ENCODE results near the gene PDE7B. TPM values are rescaled to one million over a fixed set of nuclear protein-coding genes. Genes with fewer than 3 reads are reported as not detected.

Gene PDE7B
- total RNA-seq, 1 donor = 0.42 TPM

DNA sequence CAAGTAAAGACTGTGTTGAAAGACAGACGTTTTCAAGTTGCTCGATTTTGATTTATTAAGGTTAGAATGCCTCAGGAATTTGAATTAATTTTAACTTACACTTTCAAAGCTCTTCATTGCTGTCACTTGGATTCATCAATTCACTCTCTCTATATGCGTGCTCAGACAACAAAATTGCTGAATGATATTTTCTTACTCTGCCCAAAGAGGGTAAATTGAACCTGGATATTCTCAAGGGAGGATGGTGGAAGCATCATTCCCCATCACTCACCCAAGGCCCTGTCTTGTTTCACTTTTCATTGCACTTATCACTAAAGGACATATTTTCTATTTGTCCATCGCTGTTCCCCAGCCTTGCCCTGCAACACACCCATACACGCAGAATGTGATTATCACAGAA lies 102.3 kb downstream of the PDE7B start:
- Histone ChIP-seq H3K4me3 (ENCODE audit: low read length) (no peak overlapping the region), H3K9me3 (ENCODE audit: low read depth, low read length) (no peaks in the 10 kb centered on the region), H3K27me3 (ENCODE audit: insufficient read depth, low read length) (no peaks in the 10 kb centered on the region), H3K4me1 (ENCODE audit: insufficient read depth, low read length) (peaks cover 19% of the 10 kb centered on the region)

DNA sequence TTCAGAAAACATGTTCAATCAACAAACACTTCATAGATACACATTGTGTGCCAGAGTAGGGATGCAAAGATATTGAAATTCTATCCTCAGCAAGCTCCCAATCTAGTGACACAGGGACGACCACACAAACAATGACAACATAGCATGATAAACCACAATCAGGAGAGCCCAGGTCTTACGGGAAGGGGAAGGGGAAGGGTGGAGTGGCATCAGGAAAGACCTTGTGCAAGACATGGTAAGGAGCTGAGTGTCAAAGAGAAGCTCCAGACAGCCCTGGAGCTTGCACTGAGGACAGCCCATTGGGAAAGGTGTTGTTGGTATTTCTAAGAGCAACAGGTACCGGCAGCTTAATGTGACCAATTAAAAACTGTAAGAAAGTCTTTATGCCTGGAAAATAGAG lies 103.6 kb downstream of the PDE7B start:
- peaks cover 19% of the 10 kb centered on the region for H3K4me1 ChIP-seq (ENCODE audit: insufficient read depth, low read length)
- H3K4me3 ChIP-seq (ENCODE audit: low read length) = no peak overlapping the region
- H3K27me3 ChIP-seq (ENCODE audit: insufficient read depth, low read length) = no peaks in the 10 kb centered on the region
- H3K9me3 ChIP-seq (ENCODE audit: low read depth, low read length) = no peaks in the 10 kb centered on the region

DNA sequence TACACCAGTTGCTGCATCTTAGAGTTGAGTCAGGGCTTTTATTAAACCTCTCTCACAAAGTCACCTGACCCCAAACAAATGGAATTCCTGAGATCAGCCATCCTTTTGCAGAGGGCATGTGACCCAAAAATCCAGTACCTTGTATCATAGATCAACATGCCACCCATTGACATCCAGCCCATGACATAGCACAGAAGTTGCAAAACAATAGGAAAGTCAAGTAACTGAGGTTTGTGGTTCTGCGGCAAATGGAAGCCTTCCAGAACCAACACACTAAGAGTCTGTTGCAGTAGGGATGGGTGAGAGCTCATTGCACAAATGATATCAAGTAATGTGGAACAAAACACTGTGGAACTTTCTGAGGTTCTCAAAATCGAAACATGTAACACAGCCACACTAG lies 111.2 kb downstream of the PDE7B start:
- Histone ChIP-seq H3K4me1 (ENCODE audit: insufficient read depth, low read length) (no peaks in the 10 kb centered on the region), H3K27me3 (ENCODE audit: insufficient read depth, low read length) (no peaks in the 10 kb centered on the region), H3K4me3 (ENCODE audit: low read length) (no peak overlapping the region), H3K9me3 (ENCODE audit: low read depth, low read length) (peaks cover 5% of the 10 kb centered on the region)

DNA sequence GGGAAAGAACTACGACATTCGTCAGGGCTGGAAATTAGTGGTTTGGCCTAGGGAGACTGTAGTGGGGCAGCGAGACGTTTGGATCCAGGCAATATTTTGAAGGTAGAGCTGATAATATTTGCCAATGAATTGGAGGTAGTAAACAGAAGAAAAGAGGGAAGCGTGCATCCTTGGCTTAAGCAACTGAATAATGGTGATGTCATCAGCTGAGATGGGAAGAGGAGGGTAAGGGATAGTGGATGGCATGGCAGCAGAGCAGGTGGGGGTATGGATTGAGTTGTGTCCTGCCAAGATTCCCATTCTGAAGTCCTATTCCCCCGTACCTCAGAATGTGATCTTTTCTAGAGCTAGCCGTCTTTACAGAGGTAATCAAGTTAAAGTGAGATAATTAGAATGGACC lies 119.2 kb downstream of the PDE7B start:
- H3K27me3 ChIP-seq (ENCODE audit: insufficient read depth, low read length) = no peaks in the 10 kb centered on the region

DNA sequence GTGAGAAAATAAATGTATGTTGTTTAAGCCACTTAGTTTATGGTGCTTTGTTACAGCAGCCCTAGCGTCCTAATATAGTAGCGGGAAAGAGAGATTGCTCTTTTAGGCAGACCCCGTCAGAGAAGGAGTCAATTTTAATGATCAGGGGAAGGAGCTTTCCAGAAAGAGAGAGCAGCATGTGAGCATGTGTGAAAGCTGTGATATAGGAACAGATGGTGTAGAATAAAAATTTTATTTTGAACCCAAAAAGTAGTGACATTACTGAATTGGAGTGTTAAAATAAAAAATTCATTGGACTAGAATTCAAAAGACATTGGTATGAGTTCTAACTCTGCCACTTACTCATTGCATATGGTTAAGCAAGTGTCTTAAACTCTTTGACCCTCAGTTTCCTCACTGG lies 119.8 kb downstream of the PDE7B start:
- no peak overlapping the region for H3K4me3 ChIP-seq (ENCODE audit: low read length)
- H3K9me3 ChIP-seq (ENCODE audit: low read depth, low read length) = no peaks in the 10 kb centered on the region

More for the DNA sequence above, 119.2 kb downstream of the PDE7B start:
- H3K4me1 ChIP-seq (ENCODE audit: insufficient read depth, low read length) = no peaks in the 10 kb centered on the region
- no peak overlapping the region for H3K4me3 ChIP-seq (ENCODE audit: low read length)
- peaks cover 2% of the 10 kb centered on the region for H3K9me3 ChIP-seq (ENCODE audit: low read depth, low read length)

DNA sequence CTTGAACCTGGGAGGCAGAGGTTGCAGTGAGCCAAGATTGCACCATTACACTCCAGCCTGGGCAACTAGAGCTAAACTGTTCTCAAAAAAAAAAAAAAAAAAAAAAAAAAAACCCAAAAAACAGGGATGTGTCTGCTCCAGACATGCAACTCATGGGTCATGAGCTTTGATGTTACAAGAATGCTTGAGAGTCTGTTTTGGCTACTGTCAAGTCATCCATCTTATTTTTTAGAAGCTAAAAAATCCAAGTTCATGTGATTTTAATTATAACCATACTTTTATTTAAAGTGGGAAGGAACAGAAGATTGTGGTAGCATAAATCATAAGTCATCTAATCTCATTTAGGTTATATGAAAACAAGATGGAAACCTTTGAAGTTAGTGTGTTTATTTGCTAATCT lies 120.6 kb downstream of the PDE7B start:
- no peaks in the 10 kb centered on the region for H3K4me1 ChIP-seq (ENCODE audit: insufficient read depth, low read length)
- H3K9me3 ChIP-seq (ENCODE audit: low read depth, low read length) = no peaks in the 10 kb centered on the region
- no peaks in the 10 kb centered on the region for H3K27me3 ChIP-seq (ENCODE audit: insufficient read depth, low read length)
- H3K4me3 ChIP-seq (ENCODE audit: low read length) = no peak overlapping the region

More for the DNA sequence above, 119.8 kb downstream of the PDE7B start:
- Histone ChIP-seq H3K27me3 (ENCODE audit: insufficient read depth, low read length) (no peaks in the 10 kb centered on the region), H3K4me1 (ENCODE audit: insufficient read depth, low read length) (no peaks in the 10 kb centered on the region)

DNA sequence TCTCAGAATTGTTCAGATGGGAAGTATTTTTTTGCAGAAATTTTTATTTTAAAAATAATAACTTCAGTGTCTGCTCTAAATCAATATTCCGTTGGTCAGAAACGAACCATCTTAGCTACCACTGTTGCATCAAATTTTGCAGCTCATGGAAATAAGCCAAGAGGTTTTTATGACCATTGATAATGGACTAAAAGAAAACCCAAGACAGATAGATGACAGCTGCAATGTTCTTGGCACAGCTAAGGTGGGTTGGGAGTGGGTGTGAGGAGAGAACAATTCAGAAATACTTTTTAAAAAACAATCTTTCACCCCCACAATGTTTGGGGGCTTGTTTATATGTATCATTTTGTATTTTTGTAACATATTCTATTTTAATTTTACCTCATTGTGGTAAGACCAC lies 121.1 kb downstream of the PDE7B start:
- no peak overlapping the region for H3K4me3 ChIP-seq (ENCODE audit: low read length)
- no peaks in the 10 kb centered on the region for H3K27me3 ChIP-seq (ENCODE audit: insufficient read depth, low read length)
- no peaks in the 10 kb centered on the region for H3K9me3 ChIP-seq (ENCODE audit: low read depth, low read length)
- H3K4me1 ChIP-seq (ENCODE audit: insufficient read depth, low read length) = no peaks in the 10 kb centered on the region

DNA sequence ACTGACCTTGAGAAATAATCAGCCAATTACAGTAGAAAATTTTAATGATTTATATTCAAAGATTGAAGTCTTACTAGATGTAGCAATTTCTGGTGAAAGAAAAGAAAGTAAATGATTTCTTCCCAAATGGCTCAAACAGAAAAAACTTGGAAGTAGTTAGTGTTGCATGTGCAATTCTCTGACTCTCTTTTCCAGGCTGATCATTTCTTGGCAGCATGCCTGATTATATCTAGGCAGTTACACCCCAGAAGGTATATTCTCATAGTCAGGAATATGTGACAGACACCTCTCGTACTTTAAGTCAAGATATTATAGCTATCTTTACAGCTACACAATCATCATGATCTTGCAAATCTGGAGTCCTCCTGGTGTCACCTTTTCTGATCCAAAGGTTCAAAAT lies 122.9 kb downstream of the PDE7B start:
- Histone ChIP-seq H3K27me3 (ENCODE audit: insufficient read depth, low read length) (no peaks in the 10 kb centered on the region), H3K4me1 (ENCODE audit: insufficient read depth, low read length) (no peaks in the 10 kb centered on the region), H3K9me3 (ENCODE audit: low read depth, low read length) (no peaks in the 10 kb centered on the region), H3K4me3 (ENCODE audit: low read length) (no peak overlapping the region)

DNA sequence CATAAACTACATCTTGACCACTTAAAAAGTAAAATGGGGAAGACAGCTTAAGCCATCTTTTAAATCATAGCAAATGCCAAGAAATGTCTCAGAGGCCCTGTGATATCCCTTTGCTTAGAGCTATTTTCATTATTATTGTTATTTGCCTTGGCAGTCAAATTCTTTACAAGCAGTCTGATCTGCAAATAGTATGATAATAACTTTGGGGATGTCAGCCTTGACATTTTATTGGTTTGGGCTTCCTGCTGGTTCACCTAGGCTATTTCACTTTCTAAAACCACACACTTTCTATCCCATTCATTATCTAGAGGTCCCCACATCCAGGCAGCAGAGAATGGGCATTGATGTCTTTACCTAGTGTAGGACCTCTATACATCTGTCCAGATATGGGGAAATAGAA lies 125.1 kb downstream of the PDE7B start:
- no peaks in the 10 kb centered on the region for H3K9me3 ChIP-seq (ENCODE audit: low read depth, low read length)
- H3K27me3 ChIP-seq (ENCODE audit: insufficient read depth, low read length) = no peaks in the 10 kb centered on the region
- no peak overlapping the region for H3K4me3 ChIP-seq (ENCODE audit: low read length)
- H3K4me1 ChIP-seq (ENCODE audit: insufficient read depth, low read length) = no peaks in the 10 kb centered on the region

DNA sequence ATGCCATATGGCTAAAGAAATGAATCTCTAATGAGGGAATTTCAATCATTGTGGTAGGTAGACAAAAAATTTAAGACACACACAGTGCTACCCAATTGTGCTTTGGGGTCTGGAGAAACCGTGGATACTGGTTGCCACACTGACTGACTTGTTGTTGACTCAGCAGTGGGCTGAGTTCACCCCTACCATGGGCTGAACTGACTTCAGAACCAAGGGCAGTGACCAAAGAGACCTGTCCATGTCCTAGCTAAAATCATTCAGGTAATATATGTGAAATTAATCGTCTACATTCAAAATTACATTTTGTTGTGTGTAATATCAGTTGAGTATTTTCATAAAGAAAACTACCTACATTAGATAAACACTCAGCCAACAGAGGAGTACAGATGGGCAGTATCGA lies 131.6 kb downstream of the PDE7B start:
- H3K27me3 ChIP-seq (ENCODE audit: insufficient read depth, low read length) = no peaks in the 10 kb centered on the region
- H3K4me3 ChIP-seq (ENCODE audit: low read length) = no peak overlapping the region
- H3K9me3 ChIP-seq (ENCODE audit: low read depth, low read length) = no peaks in the 10 kb centered on the region
- no peaks in the 10 kb centered on the region for H3K4me1 ChIP-seq (ENCODE audit: insufficient read depth, low read length)

DNA sequence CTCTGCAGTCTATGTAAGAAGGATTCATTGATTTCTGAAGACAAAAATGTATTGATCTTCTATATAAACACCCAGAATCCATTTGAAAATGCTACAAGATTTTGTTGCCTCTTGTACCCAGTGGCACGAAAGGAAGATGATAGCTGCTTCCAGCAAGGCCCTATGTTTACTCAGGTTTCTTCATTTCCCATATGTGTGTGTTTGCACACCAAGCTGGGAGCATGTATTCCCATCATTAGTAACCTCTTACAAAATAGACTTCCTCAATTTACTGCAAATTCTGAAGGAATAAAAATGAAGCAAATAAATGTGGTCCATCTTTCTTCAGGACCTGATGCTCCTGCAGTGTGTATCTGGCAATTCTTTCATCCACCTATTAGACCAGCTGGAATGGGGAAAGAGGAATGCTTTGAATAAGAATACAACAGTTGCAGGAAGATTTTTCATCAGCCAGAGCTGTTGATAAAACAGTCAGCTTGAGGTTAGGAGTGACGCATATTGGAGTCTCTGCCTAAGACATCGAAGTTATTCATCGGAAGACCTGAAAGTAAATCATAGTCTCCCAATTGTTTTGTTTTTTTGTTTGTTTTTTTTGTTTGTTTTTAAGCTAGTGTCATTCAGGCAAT lies 132.3 kb downstream of the PDE7B start:
- Histone ChIP-seq H3K4me3 (ENCODE audit: low read length) (no peak overlapping the region), H3K9me3 (ENCODE audit: low read depth, low read length) (no peaks in the 10 kb centered on the region), H3K4me1 (ENCODE audit: insufficient read depth, low read length) (no peaks in the 10 kb centered on the region), H3K27me3 (ENCODE audit: insufficient read depth, low read length) (no peaks in the 10 kb centered on the region)

DNA sequence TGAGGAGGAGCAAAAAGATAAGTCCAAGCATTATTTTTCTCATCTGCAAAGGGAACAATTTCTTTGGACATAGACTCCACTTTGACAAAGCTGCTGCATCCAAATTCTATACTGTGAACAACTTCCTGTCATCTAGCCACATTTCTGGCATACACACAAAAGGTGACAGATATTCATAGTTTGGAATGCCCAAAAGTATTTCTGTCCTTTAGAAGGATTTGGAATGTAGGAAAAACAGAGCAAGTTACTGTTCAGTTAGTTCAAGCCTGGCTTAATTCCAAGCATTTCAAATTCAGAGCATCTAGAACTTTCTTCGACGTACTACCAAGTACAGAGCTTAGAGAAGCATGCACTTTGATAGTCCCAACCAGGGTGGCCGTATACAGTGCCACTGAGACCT lies 134.0 kb downstream of the PDE7B start:
- peaks cover 5% of the 10 kb centered on the region for H3K4me1 ChIP-seq (ENCODE audit: insufficient read depth, low read length)
- H3K27me3 ChIP-seq (ENCODE audit: insufficient read depth, low read length) = no peaks in the 10 kb centered on the region
- no peaks in the 10 kb centered on the region for H3K9me3 ChIP-seq (ENCODE audit: low read depth, low read length)
- no peak overlapping the region for H3K4me3 ChIP-seq (ENCODE audit: low read length)

DNA sequence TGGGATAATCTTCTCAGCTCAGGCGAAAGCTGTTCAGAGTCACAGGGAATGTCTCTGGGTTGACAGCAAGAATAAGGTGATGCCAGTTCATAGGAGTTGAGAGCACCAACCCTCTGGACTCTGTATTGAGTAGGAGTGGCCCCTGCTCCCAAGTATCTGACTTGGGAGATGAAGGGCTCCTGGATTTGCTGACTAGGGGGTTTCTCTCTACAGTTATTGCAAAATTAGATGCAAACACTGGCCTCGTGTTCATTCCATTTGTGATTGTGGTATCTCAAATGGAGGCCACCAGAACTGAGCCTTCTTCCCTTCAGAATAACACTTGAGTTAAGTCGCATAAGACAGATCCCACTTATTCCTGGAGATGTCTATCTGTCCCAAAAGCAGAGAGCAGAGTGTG lies 135.7 kb downstream of the PDE7B start:
- no peak overlapping the region for H3K4me3 ChIP-seq (ENCODE audit: low read length)
- H3K4me1 ChIP-seq (ENCODE audit: insufficient read depth, low read length) = peaks cover 10% of the 10 kb centered on the region
- H3K9me3 ChIP-seq (ENCODE audit: low read depth, low read length) = no peaks in the 10 kb centered on the region
- no peaks in the 10 kb centered on the region for H3K27me3 ChIP-seq (ENCODE audit: insufficient read depth, low read length)

DNA sequence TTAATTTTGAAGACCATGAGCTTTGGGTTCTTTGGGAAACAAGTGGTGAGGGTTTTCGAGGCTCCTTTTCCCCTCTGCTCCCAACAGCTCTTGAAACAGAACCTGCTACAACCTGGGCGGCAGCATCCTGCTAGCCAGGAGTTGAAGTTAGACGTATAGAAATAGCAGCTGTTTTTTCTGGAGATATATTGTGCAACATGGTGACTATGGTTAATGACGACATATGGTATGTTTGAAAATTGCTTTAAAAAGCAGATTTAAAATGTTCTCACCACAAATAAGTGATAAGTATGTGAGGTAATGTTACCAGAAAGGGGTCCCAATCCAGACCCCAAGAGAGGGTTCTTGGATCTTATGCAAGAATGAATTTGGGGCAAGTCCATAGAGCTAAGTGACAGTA lies 138.9 kb downstream of the PDE7B start:
- H3K9me3 ChIP-seq (ENCODE audit: low read depth, low read length) = no peaks in the 10 kb centered on the region
- H3K4me1 ChIP-seq (ENCODE audit: insufficient read depth, low read length) = peaks cover 16% of the 10 kb centered on the region
- H3K4me3 ChIP-seq (ENCODE audit: low read length) = no peak overlapping the region
- H3K27me3 ChIP-seq (ENCODE audit: insufficient read depth, low read length) = no peaks in the 10 kb centered on the region

DNA sequence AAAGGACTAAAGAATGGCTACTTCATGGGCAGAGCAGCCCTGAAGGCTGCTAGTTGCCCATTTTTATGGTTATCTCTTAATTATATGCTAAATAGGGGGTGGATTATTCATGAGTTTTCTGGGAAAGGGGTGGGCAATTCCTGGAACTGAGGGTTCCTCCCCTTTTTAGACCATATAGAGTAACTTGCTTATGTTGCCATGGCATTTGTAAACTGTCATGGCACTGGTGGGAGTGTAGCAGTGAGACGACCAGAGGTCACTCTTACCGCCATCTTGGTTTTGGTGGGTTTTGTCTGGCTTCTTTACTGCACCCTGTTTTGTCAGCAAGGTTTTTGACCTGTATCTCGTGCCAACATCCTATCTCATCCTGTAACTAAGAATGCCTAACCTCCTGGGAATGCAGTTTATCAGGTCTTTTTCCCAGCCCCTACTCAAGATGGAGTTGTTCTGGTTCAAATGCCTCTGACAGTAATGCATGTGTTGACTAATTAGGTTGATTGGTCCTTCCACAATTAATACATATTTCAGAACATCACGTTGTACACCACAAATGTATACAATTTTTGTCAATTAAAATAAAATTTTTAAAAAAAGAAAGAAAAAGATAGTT lies 139.5 kb downstream of the PDE7B start:
- Histone ChIP-seq H3K4me1 (ENCODE audit: insufficient read depth, low read length) (peaks cover 18% of the 10 kb centered on the region), H3K9me3 (ENCODE audit: low read depth, low read length) (no peaks in the 10 kb centered on the region), H3K4me3 (ENCODE audit: low read length) (no peak overlapping the region), H3K27me3 (ENCODE audit: insufficient read depth, low read length) (no peaks in the 10 kb centered on the region)

DNA sequence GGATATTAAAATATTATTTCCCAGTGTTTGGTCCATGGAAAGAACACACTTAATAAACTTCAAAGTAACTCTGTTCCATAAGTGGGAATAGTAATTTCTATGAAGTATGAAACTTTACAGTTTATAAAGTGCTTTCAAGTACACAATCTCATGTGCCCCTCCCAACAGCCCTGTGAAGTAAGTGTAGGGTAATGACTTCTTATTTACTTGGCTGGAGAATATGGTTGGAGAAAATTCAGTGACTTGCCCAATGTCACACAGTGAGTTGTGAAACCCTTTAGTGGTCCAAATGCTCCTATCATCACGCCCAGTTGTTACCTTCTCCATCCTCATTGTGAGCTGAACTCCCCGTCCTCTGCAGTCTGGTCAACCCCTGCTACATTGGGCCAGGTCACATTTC lies 141.2 kb downstream of the PDE7B start:
- Histone ChIP-seq H3K4me1 (ENCODE audit: insufficient read depth, low read length) (peaks cover 18% of the 10 kb centered on the region), H3K27me3 (ENCODE audit: insufficient read depth, low read length) (no peaks in the 10 kb centered on the region), H3K4me3 (ENCODE audit: low read length) (no peak overlapping the region), H3K9me3 (ENCODE audit: low read depth, low read length) (no peaks in the 10 kb centered on the region)
